GM23338 (cell line): Measurements from ENCODE around the gene ATP10D. TPM values are rescaled to one million over a fixed set of nuclear protein-coding genes. Genes with fewer than 3 reads are reported as not detected.
"Not testable (repeated sequence)": the region's sequence is repeated elsewhere in the genome, so short reads cannot be mapped to it uniquely, and the experiment has no call there.

Experiments
- ATAC-seq: fragments of 200-7000 bp; cut with Tn5 transposase; 3 replicates; pipeline ENCODE4 v1.9.1; 2020
- DNase-seq: peaks from one replicate; pipeline ENCODE4 v3.0.0-alpha.2; 2015; ENCODE audit warnings: low spot score
- H2AFZ ChIP-seq: fragments of 200-600 bp; sonication (generic); 2 replicates; pipeline ENCODE4 v1.8.0; 2016; ENCODE audit warnings: antibody characterized with exemption, mild to moderate bottlenecking, moderate library complexity
- H3F3A ChIP-seq: fragments of 200-600 bp; sonication (generic); replicated peaks from 2 replicates; pipeline ENCODE4 v1.8.0; 2017; ENCODE audit warnings: antibody characterized with exemption, mixed run types, low read depth
- H3K27ac ChIP-seq: fragments of 200-600 bp; sonication (generic); 2 replicates; pipeline ENCODE4 v1.6.1; 2016; ENCODE audit warnings: low read depth
- H3K27me3 ChIP-seq: fragments of 200-600 bp; sonication (generic); 2 replicates; pipeline ENCODE4 v1.8.0; 2016; ENCODE audit warnings: mild to moderate bottlenecking, mixed run types, moderate library complexity; ENCODE audit not compliant: insufficient read depth
- H3K36me3 ChIP-seq: fragments of 200-600 bp; sonication (generic); 2 replicates; pipeline ENCODE4 v1.8.0; 2016; ENCODE audit warnings: mild to moderate bottlenecking; ENCODE audit not compliant: insufficient read depth
- H3K4me1 ChIP-seq: fragments of 200-600 bp; sonication (generic); 2 replicates; pipeline ENCODE4 v1.8.0; 2016; ENCODE audit warnings: mild to moderate bottlenecking, moderate library complexity; ENCODE audit not compliant: insufficient read depth
- H3K4me2 ChIP-seq: fragments of 200-600 bp; sonication (generic); 2 replicates; pipeline ENCODE4 v1.7.1; 2017; ENCODE audit warnings: mixed run types
- H3K4me3 ChIP-seq: fragments of 200-600 bp; sonication (generic); 2 replicates; pipeline ENCODE4 v1.6.1; 2016; ENCODE audit warnings: mixed run types
- H3K79me2 ChIP-seq: fragments of 200-600 bp; sonication (generic); replicated peaks from 2 replicates; pipeline ENCODE4 v1.8.0; 2017; ENCODE audit warnings: mild to moderate bottlenecking; ENCODE audit not compliant: insufficient read depth
- H3K9me2 ChIP-seq: fragments of 200-600 bp; sonication (generic); 2 replicates; pipeline ENCODE4 v1.8.0; 2017; ENCODE audit not compliant: insufficient read depth
- H4K20me1 ChIP-seq: fragments of 200-600 bp; sonication (generic); replicated peaks from 2 replicates; pipeline ENCODE4 v1.8.0; 2017; ENCODE audit warnings: mild to moderate bottlenecking; ENCODE audit not compliant: insufficient read depth
- H3K27ac Mint-ChIP-seq: 2 replicates; pipeline ENCODE4 v1.8.0; 2020; ENCODE audit warnings: inconsistent platforms, mild to moderate bottlenecking, moderate library complexity, mixed read lengths
- H3K27me3 Mint-ChIP-seq: 3 replicates; pipeline ENCODE4 v1.8.0; 2022; ENCODE audit warnings: low read depth, mild to moderate bottlenecking, moderate library complexity, mixed read lengths, inconsistent platforms; ENCODE audit not compliant: insufficient read depth, poor library complexity
- H3K36me3 Mint-ChIP-seq: 3 replicates; pipeline ENCODE4 v1.8.0; 2021; ENCODE audit warnings: low read depth, mild to moderate bottlenecking, inconsistent platforms, moderate library complexity, mixed read lengths
- H3K4me1 Mint-ChIP-seq: 3 replicates; pipeline ENCODE4 v1.8.0; 2020; ENCODE audit warnings: mild to moderate bottlenecking, inconsistent platforms, mixed read lengths
- H3K4me3 Mint-ChIP-seq: 3 replicates; pipeline ENCODE4 v1.8.0; 2021; ENCODE audit warnings: moderate library complexity, mild to moderate bottlenecking, inconsistent platforms, mixed read lengths
- H3K9me3 Mint-ChIP-seq: 3 replicates; pipeline ENCODE4 v1.8.0; 2020; ENCODE audit warnings: moderate library complexity, mild to moderate bottlenecking, inconsistent platforms, mixed read lengths
- CREB1 ChIP-seq: fragments of 250-450 bp; sonication (Bioruptor Pico); IDR thresholded peaks from 2 replicates; pipeline ENCODE4 v1.5.0; 2020; ENCODE audit warnings: low read depth, mild to moderate bottlenecking, moderate library complexity
- EZH2 ChIP-seq: fragments of 200-600 bp; sonication (generic); IDR thresholded peaks from one replicate; pipeline ENCODE4 v1.8.0; 2017; ENCODE audit warnings: antibody characterized with exemption, mild to moderate bottlenecking, low read depth; ENCODE audit not compliant: unreplicated experiment
- POLR2AphosphoS5 ChIP-seq: IDR thresholded peaks from 2 replicates; pipeline ENCODE4 v1.6.1; 2016; ENCODE audit warnings: antibody characterized with exemption, low read depth
- STAT1 ChIP-seq: IDR thresholded peaks from one replicate; pipeline ENCODE4 v1.6.1; 2016; ENCODE audit warnings: antibody characterized with exemption; ENCODE audit not compliant: unreplicated experiment
- polyA plus RNA-seq: library from polyadenylated mRNA; unstranded; fragments of >200 nt; fragmentation: Nextera tagmentation; extraction: Ambion mirVana; gene quantifications from 2 replicates; pipeline ENCODE4 v1.2.1, GENCODE V29; 2016
- total RNA-seq: library from RNA; depleted of rRNA; stranded (reverse); fragments of >200 nt; shearing (Covaris generic); gene quantifications from 2 replicates; pipeline ENCODE4 v1.2.3, GENCODE V29; 2014
- TF ChIP-seq, protein P1 (sequence below): fragments of 250-450 bp; sonication (Bioruptor Pico); IDR thresholded peaks from 2 replicates; pipeline ENCODE4 v1.5.0; 2020; ENCODE audit warnings: mild to moderate bottlenecking, moderate library complexity
- TF ChIP-seq, protein P2 (sequence below): IDR thresholded peaks from 2 replicates; pipeline ENCODE4 v1.6.1; 2016; ENCODE audit warnings: antibody characterized with exemption
- TF ChIP-seq, protein P3 (sequence below), 2 experiments: fragments of 200-600 bp in 1 of 2; sonication (generic) in 1 of 2; conservative IDR thresholded peaks; 2 replicates each; pipeline versions ENCODE4 v1.5.1 to v1.6.1; 2016 to 2017; ENCODE audit warnings: antibody characterized with exemption in 2 of 2, low read depth in 2 of 2, mild to moderate bottlenecking in 2 of 2, moderate library complexity in 1 of 2

The ATP10D gene
- total and polyA plus RNA-seq, 2 experiments from 2014 or later = 4.5 to 4.7 TPM

DNA sequence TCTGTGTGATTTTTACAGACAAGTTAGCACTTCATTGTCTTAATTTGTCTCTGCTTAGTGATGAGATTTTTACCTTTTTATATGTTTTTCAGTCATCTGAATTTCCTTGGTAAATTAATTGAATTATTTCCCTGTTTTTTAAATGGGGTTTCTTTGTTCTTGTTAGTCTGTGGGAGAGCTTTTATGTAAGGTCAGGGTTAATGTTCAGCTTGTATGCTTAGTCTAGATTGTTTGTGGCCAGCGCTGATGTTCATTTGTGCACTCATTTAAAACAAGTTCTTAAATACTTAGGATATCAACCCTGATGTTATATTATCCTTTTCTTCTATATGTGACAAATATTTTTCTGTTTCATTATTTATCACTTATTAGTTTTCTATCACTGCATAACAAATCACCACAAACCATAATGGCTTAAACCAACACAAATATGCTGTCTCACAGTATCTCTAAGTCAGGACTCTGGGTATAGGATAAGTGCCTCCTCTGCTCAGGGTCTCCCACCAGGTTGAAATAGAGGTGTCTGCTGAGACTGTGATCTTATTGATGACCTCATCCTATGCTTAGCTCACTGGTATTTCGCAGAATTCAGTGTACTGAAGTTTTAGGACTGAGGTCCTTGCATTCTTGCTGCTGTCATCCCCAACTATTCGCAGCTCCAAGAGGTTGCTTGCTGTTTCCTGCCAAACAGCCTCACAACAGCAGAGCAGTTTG is 53.2 kb downstream of the ATP10D start (continued):
- TF ChIP-seq, protein P1, sequence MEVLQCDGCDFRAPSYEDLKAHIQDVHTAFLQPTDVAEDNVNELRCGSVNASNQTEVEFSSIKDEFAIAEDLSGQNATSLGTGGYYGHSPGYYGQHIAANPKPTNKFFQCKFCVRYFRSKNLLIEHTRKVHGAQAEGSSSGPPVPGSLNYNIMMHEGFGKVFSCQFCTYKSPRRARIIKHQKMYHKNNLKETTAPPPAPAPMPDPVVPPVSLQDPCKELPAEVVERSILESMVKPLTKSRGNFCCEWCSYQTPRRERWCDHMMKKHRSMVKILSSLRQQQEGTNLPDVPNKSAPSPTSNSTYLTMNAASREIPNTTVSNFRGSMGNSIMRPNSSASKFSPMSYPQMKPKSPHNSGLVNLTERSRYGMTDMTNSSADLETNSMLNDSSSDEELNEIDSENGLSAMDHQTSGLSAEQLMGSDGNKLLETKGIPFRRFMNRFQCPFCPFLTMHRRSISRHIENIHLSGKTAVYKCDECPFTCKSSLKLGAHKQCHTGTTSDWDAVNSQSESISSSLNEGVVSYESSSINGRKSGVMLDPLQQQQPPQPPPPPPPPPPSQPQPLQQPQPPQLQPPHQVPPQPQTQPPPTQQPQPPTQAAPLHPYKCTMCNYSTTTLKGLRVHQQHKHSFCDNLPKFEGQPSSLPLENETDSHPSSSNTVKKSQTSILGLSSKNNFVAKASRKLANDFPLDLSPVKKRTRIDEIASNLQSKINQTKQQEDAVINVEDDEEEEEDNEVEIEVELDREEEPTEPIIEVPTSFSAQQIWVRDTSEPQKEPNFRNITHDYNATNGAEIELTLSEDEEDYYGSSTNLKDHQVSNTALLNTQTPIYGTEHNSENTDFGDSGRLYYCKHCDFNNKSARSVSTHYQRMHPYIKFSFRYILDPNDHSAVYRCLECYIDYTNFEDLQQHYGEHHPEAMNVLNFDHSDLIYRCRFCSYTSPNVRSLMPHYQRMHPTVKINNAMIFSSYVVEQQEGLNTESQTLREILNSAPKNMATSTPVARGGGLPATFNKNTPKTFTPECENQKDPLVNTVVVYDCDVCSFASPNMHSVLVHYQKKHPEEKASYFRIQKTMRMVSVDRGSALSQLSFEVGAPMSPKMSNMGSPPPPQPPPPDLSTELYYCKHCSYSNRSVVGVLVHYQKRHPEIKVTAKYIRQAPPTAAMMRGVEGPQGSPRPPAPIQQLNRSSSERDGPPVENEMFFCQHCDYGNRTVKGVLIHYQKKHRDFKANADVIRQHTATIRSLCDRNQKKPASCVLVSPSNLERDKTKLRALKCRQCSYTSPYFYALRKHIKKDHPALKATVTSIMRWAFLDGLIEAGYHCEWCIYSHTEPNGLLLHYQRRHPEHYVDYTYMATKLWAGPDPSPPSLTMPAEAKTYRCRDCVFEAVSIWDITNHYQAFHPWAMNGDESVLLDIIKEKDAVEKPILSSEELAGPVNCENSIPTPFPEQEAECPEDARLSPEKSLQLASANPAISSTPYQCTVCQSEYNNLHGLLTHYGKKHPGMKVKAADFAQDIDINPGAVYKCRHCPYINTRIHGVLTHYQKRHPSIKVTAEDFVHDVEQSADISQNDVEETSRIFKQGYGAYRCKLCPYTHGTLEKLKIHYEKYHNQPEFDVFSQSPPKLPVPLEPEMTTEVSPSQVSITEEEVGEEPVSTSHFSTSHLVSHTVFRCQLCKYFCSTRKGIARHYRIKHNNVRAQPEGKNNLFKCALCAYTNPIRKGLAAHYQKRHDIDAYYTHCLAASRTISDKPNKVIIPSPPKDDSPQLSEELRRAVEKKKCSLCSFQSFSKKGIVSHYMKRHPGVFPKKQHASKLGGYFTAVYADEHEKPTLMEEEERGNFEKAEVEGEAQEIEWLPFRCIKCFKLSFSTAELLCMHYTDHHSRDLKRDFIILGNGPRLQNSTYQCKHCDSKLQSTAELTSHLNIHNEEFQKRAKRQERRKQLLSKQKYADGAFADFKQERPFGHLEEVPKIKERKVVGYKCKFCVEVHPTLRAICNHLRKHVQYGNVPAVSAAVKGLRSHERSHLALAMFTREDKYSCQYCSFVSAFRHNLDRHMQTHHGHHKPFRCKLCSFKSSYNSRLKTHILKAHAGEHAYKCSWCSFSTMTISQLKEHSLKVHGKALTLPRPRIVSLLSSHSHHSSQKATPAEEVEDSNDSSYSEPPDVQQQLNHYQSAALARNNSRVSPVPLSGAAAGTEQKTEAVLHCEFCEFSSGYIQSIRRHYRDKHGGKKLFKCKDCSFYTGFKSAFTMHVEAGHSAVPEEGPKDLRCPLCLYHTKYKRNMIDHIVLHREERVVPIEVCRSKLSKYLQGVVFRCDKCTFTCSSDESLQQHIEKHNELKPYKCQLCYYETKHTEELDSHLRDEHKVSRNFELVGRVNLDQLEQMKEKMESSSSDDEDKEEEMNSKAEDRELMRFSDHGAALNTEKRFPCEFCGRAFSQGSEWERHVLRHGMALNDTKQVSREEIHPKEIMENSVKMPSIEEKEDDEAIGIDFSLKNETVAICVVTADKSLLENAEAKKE (CRISPR knock-in tag) = no peak

DNA sequence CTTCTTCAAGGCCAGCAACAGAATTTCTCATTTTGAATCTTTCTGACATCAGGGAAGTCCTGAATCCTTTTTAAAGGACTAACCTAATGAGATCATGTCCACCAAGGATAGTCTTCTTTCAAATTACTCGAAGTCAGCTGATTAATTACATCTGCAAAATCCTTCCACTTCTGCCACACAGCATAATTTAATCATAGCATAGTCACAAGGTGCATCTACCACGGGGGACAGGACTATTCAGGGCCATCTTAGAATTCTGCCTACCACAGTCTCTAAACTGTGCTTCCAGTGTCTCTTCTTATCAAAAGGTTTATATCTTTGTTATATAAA is 53.7 kb downstream of the ATP10D start:
- H3K4me3 Mint-ChIP-seq = no peak overlapping the region

DNA sequence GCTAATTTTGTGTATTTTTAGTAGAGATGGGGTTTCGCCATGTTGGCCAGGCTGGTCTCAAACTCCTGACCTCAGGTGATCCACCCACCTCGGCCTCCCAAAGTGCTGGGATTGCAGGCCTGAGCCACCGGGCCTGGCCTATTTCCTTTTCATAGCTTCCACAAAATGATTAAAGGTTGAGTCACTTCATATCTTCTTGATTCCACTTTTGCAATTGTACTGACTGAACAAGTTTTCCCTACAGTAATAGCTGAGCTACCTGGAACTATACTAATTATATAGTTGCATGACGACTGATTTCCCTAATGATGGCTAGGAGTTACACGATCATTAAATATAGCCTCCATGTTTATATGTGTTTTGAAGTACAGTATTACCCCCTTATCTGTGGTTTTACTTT is 57.6 kb downstream of the ATP10D start:
- not testable (repeated sequence) for H3K4me3 Mint-ChIP-seq, H3K4me2 ChIP-seq, ATAC-seq, H3K36me3 Mint-ChIP-seq, H3K79me2 ChIP-seq, H2AFZ ChIP-seq, H4K20me1 ChIP-seq, H3K4me1 ChIP-seq, DNase-seq, H3K9me3 Mint-ChIP-seq, H3K27me3 ChIP-seq, H3K27ac ChIP-seq, H3K4me3 ChIP-seq, H3K4me1 Mint-ChIP-seq, H3K27ac Mint-ChIP-seq, H3K36me3 ChIP-seq, H3F3A ChIP-seq, H3K9me2 ChIP-seq, H3K27me3 Mint-ChIP-seq

More for the DNA sequence above, 53.7 kb downstream of the ATP10D start:
- H3K27ac Mint-ChIP-seq = peak overlapping the region; percentile 6; the same call in 1 of the 2 replicates
- Histone ChIP-seq H3K4me2 (no peak overlapping the region), H2AFZ (no peak overlapping the region), H3K9me2 (no peaks in the 10 kb centered on the region), H3K79me2 (no peaks in the 10 kb centered on the region), H4K20me1 (no peaks in the 10 kb centered on the region), H3K4me3 (no peak overlapping the region), H3K27ac (no peak overlapping the region), H3K36me3 (no peaks in the 10 kb centered on the region), H3K27me3 (no peaks in the 10 kb centered on the region), H3K4me1 (no peaks in the 10 kb centered on the region), H3F3A (no peaks in the 10 kb centered on the region)
- DNase-seq = no peak
- no peaks in the 10 kb centered on the region for H3K9me3 Mint-ChIP-seq
- TF ChIP-seq CREB1 (CRISPR knock-in tag) (no peak), EZH2 (no peak), STAT1 (no peak), POLR2AphosphoS5 (no peak)
- TF ChIP-seq, protein P2, sequence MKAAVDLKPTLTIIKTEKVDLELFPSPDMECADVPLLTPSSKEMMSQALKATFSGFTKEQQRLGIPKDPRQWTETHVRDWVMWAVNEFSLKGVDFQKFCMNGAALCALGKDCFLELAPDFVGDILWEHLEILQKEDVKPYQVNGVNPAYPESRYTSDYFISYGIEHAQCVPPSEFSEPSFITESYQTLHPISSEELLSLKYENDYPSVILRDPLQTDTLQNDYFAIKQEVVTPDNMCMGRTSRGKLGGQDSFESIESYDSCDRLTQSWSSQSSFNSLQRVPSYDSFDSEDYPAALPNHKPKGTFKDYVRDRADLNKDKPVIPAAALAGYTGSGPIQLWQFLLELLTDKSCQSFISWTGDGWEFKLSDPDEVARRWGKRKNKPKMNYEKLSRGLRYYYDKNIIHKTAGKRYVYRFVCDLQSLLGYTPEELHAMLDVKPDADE = no peak
- TF ChIP-seq, protein P3, sequence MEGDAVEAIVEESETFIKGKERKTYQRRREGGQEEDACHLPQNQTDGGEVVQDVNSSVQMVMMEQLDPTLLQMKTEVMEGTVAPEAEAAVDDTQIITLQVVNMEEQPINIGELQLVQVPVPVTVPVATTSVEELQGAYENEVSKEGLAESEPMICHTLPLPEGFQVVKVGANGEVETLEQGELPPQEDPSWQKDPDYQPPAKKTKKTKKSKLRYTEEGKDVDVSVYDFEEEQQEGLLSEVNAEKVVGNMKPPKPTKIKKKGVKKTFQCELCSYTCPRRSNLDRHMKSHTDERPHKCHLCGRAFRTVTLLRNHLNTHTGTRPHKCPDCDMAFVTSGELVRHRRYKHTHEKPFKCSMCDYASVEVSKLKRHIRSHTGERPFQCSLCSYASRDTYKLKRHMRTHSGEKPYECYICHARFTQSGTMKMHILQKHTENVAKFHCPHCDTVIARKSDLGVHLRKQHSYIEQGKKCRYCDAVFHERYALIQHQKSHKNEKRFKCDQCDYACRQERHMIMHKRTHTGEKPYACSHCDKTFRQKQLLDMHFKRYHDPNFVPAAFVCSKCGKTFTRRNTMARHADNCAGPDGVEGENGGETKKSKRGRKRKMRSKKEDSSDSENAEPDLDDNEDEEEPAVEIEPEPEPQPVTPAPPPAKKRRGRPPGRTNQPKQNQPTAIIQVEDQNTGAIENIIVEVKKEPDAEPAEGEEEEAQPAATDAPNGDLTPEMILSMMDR (conservative IDR thresholded peaks at IDR 0.05; ENCODE audit: low read depth in 2 of 2) = no peak
- H3K4me1 Mint-ChIP-seq = no peaks in the 10 kb centered on the region
- no peaks in the 10 kb centered on the region for H3K27me3 Mint-ChIP-seq
- H3K36me3 Mint-ChIP-seq = no peaks in the 10 kb centered on the region
- no peak for ATAC-seq
